GM12878 (cell line): ENCODE results near the gene PTPMT1. TPM values are rescaled to one million over a fixed set of nuclear protein-coding genes. Genes with fewer than 3 reads are reported as not detected.

ENCODE experiments used
- BHLHE40 ChIP-seq, 2 experiments: fragments of 450-650 bp in 1 of 2; IDR thresholded peaks; 2 replicates each; pipeline ENCODE4 v1.6.1; 2011 to 2017; ENCODE audit warnings: low read depth in 2 of 2, borderline replicate concordance in 1 of 2, improper control_type of control experiment in 1 of 2, low read length in 1 of 2, mild to moderate bottlenecking in 1 of 2
- HCFC1 ChIP-seq: fragments of 150-350 bp; IDR thresholded peaks from 2 replicates; pipeline ENCODE4 v1.6.1; 2014; ENCODE audit warnings: low read length
- PAX5 ChIP-seq: IDR thresholded peaks from 2 replicates; pipeline ENCODE4 v1.6.1; 2011; ENCODE audit warnings: low read depth, low read length, borderline replicate concordance
- RCOR1 ChIP-seq: conservative IDR thresholded peaks from 2 replicates; pipeline ENCODE4 v1.6.1; 2012; ENCODE audit warnings: low read depth, low read length, improper control_type of control experiment
- YBX1 ChIP-seq: fragments of 450-650 bp; IDR thresholded peaks from 2 replicates; pipeline ENCODE4 v1.6.1; 2016; ENCODE audit warnings: antibody characterized with exemption
- ZNF687 ChIP-seq: fragments of 450-650 bp; IDR thresholded peaks from 2 replicates; pipeline ENCODE4 v1.6.1; 2017; ENCODE audit warnings: mild to moderate bottlenecking, moderate library complexity
- ZZZ3 ChIP-seq: IDR thresholded peaks from 2 replicates; pipeline ENCODE4 v1.6.1; 2011; ENCODE audit warnings: low read depth; ENCODE audit not compliant: control insufficient read depth, insufficient read length
- polyA plus RNA-seq, 11 experiments: library from polyadenylated mRNA; depleted of rRNA in 4 of 11; unstranded in 6 of 11; stranded (reverse) in 5 of 11; fragments of >200 nt; fragmentation: Nextera tagmentation in 4 of 11; fragmentation: Illumina TruSeq in 1 of 11; extraction: Ambion mirVana in 4 of 11; extraction: Trizol in 1 of 11; gene quantifications; 1 replicate in 1 of 11; 2 replicates in 10 of 11; pipeline versions ENCODE4 v1.2.1 to v1.2.3, GENCODE V29; 2011 to 2016; ENCODE audit warnings: inconsistent platforms in 2 of 11, missing spikeins in 2 of 11, low read depth in 1 of 11
- total RNA-seq, 4 experiments: library from RNA; depleted of rRNA in 3 of 4; stranded (reverse); fragments of >200 nt in 3 of 4; fragmentation: Illumina TruSeq in 1 of 4; extraction: Trizol in 1 of 4; gene quantifications; 2 replicates each; pipeline versions ENCODE4 v1.2.1 to v1.2.3, GENCODE V29; 2013 to 2021

The PTPMT1 gene
- total and polyA plus RNA-seq, 10 of the 15 experiments (the other 5 are each of a cell fraction or from before 2014, with no cell fraction given), result 12.0 to 116 (median 58.2) TPM

GRCh38 chr11:47565340-47566148 lies at the start of gene PTPMT1 (continued):
- TF ChIP-seq ZNF687 (peak; percentile 83), PAX5 (no peak), YBX1 (no peak), ZZZ3 (no peak), RCOR1 (peak; percentile 79; the same call in 1 of the 2 replicates), BHLHE40 (IDR thresholded peaks at IDR 0.05; ENCODE audit: borderline replicate concordance in 1 of 2, low read depth in 2 of 2, low read length in 1 of 2) (peak in 1 of 2 experiments; percentile 79; a peak in 2 of 4 replicates), HCFC1 (peak; percentile 35; the same call in 1 of the 2 replicates)
